VCaP (cell line): ENCODE data around the gene VGLL4.

ENCODE experiments used
- H3K27ac ChIP-seq: fragments of 450-650 bp; 2 replicates; pipeline ENCODE4 v1.5.1; 2017
- CTCF ChIP-seq: fragments of 450-650 bp; conservative IDR thresholded peaks from 2 replicates; pipeline ENCODE4 v1.5.1; 2017; ENCODE audit warnings: mild to moderate bottlenecking, moderate library complexity

Gene VGLL4

DNA sequence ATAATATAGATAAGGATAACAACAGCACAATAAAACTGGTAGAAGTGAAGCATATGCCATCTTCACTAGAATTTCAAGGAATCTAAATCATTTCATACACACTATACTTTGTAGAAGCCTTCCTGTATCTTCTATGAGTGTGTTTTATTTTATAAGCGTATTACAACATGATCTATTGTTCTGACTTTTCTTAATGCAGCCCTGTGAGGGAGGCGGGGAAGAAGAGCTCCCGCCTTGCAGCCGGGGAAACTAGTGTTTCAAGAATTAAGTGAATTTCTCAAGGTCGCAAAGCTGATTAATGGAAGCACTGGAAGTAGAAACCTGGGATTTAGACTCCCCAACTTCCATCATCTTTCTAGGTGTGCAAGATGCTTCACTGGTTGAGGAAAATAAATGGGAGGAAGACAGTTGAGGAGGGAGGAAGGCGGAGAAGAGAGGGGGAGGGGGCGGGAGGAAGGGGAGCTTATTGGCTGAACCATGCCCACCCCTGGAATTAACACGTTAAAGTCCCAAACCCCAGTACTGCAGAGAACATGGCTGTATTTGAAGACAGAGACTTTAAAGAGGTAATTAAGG is 32.9 kb downstream of the VGLL4 start:
- TF ChIP-seq CTCF: no peak
- no peak overlapping the region for H3K27ac ChIP-seq

DNA sequence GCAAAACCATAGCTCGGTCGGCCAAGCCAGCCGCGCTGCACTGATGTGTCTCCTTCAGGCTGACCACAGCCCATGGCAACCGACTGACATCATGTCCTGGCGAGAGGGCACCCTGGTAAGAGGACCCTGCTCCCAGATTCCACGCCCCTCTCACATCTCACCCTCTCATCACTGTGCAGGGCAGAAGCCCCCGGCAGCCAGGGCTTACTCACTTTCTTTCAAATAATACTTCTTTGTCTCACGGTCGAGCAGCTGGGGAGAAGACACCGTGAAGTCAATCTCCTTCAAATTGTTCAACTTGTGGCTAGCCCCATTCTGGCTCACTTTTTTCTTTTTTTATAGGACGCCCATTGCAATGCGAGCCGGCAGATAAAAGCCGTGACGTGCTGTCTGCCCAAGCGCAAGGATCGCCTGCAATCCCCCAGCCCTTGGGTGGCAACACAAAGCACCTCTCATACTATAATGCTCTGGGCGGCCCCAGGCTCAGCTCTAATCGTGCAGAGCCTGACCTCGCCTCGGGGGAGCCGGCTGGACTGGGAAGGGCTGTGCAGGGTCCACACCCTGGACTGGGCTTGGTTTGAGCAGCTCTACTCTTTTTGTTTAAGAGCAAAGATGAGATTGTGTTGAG is 33.6 kb downstream of the VGLL4 start:
- H3K27ac ChIP-seq: no peak overlapping the region

GRCh38 chr3:11609481-11609880 is 34.2 kb downstream of the VGLL4 start:
- TF ChIP-seq CTCF: no peak
- H3K27ac ChIP-seq: no peak overlapping the region

More for the DNA sequence above, 33.6 kb downstream of the VGLL4 start:
- TF ChIP-seq CTCF: no peak

DNA sequence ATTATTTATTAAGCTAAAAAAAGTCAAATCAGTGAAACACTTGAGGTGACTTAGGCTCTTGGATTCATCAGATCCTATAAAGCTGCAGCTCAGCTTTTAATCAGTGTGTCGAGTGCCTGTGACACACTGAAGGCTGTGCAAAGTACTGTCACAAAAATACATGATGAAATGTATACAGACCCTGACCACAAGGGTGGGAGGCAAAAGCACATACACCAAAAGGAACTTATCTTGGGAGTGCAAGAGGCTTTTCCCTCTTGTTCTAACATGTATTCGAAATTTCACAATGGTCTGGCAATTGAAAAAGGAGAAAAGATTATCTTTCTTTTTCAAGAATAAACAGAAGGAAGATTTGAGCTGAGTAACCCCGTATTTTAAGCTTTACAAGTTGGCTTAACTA is 35.9 kb downstream of the VGLL4 start:
- no peak for TF ChIP-seq CTCF
- H3K27ac ChIP-seq: no peak overlapping the region

- TF ChIP-seq CTCF: no peak
These were observed 36.8 kb downstream of the VGLL4 start for GRCh38 chr3:11606865-11607440.

GRCh38 chr3:11606090-11606784 is 37.5 kb downstream of the VGLL4 start:
- H3K27ac ChIP-seq: no peak overlapping the region

More at GRCh38 chr3:11606865-11607440, 36.8 kb downstream of the VGLL4 start:
- no peak overlapping the region for H3K27ac ChIP-seq

More at GRCh38 chr3:11606090-11606784, 37.5 kb downstream of the VGLL4 start:
- no peak for TF ChIP-seq CTCF
